Uterus (tissue), 4 donors: ENCODE results near the gene SP110. TPM values are rescaled to one million over a fixed set of nuclear protein-coding genes. Genes with fewer than 3 reads are reported as not detected.
A peak's percentile ranks its signal among the peaks of the same experiment; 100 is the strongest.

Experiments used
- DNase-seq, 2 donors: peaks; one replicate each; pipeline ENCODE4 v3.0.0-alpha.2; 2019 to 2020
- H3K27ac ChIP-seq, 2 donors: fragments of 200-600 bp; sonication (generic); 1 replicate in 1 of 2; 2 replicates in 1 of 2; pipeline ENCODE4 v1.5.1; 2016 to 2018
- H3K27me3 ChIP-seq, 2 donors: fragments of 200-600 bp; sonication (generic); one replicate each; pipeline ENCODE4 v1.5.1; 2018 to 2019; ENCODE audit warnings: control low read depth in 1 of 2
- H3K36me3 ChIP-seq, 2 donors: fragments of 200-600 bp; sonication (generic); one replicate each; pipeline ENCODE4 v1.5.1; 2019; ENCODE audit warnings: control low read depth in 1 of 2
- H3K4me1 ChIP-seq, 2 donors: fragments of 200-600 bp; sonication (generic); one replicate each; pipeline ENCODE4 v1.5.1; 2018 to 2019; ENCODE audit warnings: control low read depth in 1 of 2
- H3K4me3 ChIP-seq, 2 donors: fragments of 200-600 bp; sonication (generic); 1 replicate in 1 of 2; 2 replicates in 1 of 2; pipeline ENCODE4 v1.5.1; 2018 to 2019; ENCODE audit warnings: mild to moderate bottlenecking in 1 of 2
- H3K9me3 ChIP-seq, 2 donors: fragments of 200-600 bp; sonication (generic); one replicate each; pipeline ENCODE4 v1.5.1; 2019; ENCODE audit warnings: control low read depth in 1 of 2
- POLR2A ChIP-seq, 2 donors: fragments of 450-650 bp; IDR thresholded peaks; one replicate each; pipeline ENCODE4 v1.6.1; 2016; ENCODE audit warnings: antibody characterized with exemption in 2 of 2, mild to moderate bottlenecking in 1 of 2, moderate library complexity in 1 of 2
- intact Hi-C: fragments of 100-400 bp; cut with DNase I; formaldehyde crosslinking; loops from one replicate; pipeline ENCODE4 v1.15.1; 2023; ENCODE audit warnings: low total_unique reads
- total RNA-seq, 4 donors: library from RNA; depleted of rRNA in 3 of 4; stranded (reverse); fragments of >200 nt in 3 of 4; gene quantifications; one replicate each; pipeline versions ENCODE4 v1.1.0 to v1.2.4, GENCODE V29; 2014 to 2023
- TF ChIP-seq, protein P1 (sequence below), 4 experiments: fragments of 200-600 bp in 2 of 4; fragments of 450-650 bp in 2 of 4; sonication (generic) in 2 of 4; IDR thresholded peaks; one replicate each; pipeline ENCODE4 v1.5.1; 2016 to 2019; ENCODE audit warnings: antibody characterized with exemption in 4 of 4, mild to moderate bottlenecking in 2 of 4, moderate library complexity in 1 of 4
- donor health status: DM: yes; HTN: yes; CAD: no.

Gene SP110
- total RNA-seq, 4 donors from 2014 or later = 10.5 to 77.9 (median 23.8) TPM

- TF ChIP-seq, protein P1, sequence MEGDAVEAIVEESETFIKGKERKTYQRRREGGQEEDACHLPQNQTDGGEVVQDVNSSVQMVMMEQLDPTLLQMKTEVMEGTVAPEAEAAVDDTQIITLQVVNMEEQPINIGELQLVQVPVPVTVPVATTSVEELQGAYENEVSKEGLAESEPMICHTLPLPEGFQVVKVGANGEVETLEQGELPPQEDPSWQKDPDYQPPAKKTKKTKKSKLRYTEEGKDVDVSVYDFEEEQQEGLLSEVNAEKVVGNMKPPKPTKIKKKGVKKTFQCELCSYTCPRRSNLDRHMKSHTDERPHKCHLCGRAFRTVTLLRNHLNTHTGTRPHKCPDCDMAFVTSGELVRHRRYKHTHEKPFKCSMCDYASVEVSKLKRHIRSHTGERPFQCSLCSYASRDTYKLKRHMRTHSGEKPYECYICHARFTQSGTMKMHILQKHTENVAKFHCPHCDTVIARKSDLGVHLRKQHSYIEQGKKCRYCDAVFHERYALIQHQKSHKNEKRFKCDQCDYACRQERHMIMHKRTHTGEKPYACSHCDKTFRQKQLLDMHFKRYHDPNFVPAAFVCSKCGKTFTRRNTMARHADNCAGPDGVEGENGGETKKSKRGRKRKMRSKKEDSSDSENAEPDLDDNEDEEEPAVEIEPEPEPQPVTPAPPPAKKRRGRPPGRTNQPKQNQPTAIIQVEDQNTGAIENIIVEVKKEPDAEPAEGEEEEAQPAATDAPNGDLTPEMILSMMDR (IDR thresholded peaks at IDR 0.05) = no peak
- TF ChIP-seq POLR2A (IDR thresholded peaks at IDR 0.05) = no peak
- Histone ChIP-seq H3K27me3 (no peaks in the 10 kb centered on the region), H3K36me3 (no peaks in the 10 kb centered on the region), H3K4me3 (no peak overlapping the region), H3K27ac (peak overlapping the region in 1 of 2 donors; percentile 11), H3K4me1 (no peaks in the 10 kb centered on the region), H3K9me3 (no peaks in the 10 kb centered on the region)
- DNase-seq = no peak
- intact Hi-C loops = no loop called here
Measured at GRCh38 chr2:230135130-230135525, 84.7 kb downstream of the SP110 start.

DNA sequence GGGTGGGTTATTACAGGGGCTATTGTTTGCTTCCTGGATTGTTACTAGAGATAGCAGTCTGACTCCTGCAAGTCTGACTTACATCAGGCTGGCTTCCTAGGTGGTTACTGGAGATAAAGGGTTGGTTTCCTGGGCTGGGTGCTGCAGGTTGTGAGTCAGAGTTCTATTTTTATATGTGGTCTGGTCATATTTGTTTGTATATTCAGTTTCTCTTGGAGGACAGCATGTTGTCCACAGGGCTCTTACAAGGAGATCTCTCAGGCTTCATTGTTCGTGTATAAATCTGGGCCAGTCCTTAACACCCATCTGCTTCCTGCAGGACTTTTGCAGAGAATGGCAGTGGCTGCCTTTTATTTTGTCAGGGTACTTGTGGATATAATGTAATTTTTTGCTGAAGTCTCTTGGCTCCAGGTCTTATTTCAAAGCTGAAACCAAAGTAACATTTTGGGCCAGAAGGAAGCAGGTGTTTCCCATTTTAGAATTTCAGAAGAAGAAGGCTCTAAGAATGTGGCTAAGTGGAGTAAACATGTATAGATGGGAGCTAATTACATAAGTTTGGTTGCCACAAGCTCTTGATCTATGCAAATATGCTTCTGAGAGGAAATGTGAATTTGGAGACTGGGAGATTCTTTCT is 85.2 kb downstream of the SP110 start:
- H3K27ac ChIP-seq = no peak overlapping the region
- no peaks in the 10 kb centered on the region for H3K36me3 ChIP-seq
- TF ChIP-seq, protein P1 (IDR thresholded peaks at IDR 0.05) = no peak
- no peaks in the 10 kb centered on the region for H3K4me1 ChIP-seq
- no peak overlapping the region for H3K4me3 ChIP-seq
- H3K27me3 ChIP-seq = no peaks in the 10 kb centered on the region
- no peaks in the 10 kb centered on the region for H3K9me3 ChIP-seq
- DNase-seq = no peak
- intact Hi-C loops = no loop called here

DNA sequence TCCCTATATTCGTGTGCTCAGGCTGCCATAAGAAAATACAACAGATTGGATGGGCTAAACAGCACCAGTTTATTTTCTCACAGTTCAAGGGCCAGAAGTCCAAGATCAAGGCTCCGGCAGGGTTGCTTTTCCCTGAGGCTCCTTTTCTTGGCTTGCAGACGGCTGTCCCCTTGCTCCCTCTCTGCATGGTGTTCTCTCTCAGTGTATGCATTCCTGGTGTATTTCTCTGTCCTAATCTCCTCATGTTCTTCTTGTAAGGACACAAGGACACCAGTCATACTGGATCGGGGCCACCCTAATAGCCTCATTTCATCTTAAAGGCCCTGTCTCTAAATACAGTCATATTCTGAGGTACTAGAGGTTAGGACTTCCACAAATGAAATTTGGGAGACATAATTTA is 88.4 kb downstream of the SP110 start:
- Histone ChIP-seq H3K27ac (peak overlapping the region; percentile 65 to 84), H3K36me3 (no peaks in the 10 kb centered on the region), H3K27me3 (no peaks in the 10 kb centered on the region), H3K4me3 (no peak overlapping the region), H3K4me1 (peaks cover 0 to 9% of the 10 kb centered on the region in 2 donors), H3K9me3 (no peaks in the 10 kb centered on the region)
- no peak for DNase-seq
- intact Hi-C loops = no loop called here
- TF ChIP-seq, protein P1 (IDR thresholded peaks at IDR 0.05) = no peak
- TF ChIP-seq POLR2A (IDR thresholded peaks at IDR 0.05) = no peak

DNA sequence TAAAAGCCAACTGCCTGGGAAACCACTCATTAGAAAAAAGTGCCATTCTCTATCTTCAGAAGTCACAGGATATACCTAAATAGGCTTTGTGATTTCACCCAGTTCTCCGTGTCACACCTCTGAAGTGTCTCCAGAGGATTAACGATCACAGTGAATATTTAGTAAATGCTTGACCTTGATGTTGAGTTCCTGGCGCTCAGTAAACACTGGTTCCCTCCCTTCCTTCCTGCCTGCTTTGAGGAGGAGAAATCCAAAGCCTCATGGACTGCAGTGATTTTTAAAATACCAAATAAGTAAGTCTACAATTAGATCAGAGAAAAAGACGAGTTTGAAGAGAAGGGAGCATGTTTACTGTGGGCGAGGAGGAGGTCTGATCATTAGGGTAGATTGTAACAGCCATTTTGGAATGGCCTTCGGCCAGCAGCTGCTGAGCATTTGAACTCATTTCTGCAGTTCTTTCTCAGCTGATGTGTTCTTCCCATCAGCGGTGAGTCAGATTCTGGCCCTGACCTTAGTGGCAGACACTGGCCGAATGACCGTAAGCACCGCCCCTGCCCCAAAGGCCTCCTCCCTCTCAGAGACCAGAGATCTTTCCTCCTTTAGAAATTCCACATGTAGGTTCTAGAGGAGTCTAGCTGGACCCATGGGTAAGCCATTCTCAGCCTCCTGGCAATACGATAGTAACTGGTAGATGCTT is 89.0 kb downstream of the SP110 start:
- no peaks in the 10 kb centered on the region for H3K36me3 ChIP-seq
- H3K27me3 ChIP-seq = no peaks in the 10 kb centered on the region
- intact Hi-C loops = no loop called here
- DNase-seq = peak; percentile 79 to 88
- H3K9me3 ChIP-seq = no peaks in the 10 kb centered on the region
- peak overlapping the region; percentile 65 to 84 for H3K27ac ChIP-seq
- peak in 1 of 2 donors; percentile 13 for TF ChIP-seq POLR2A (IDR thresholded peaks at IDR 0.05)
- TF ChIP-seq, protein P1 (IDR thresholded peaks at IDR 0.05) = no peak
- no peak overlapping the region for H3K4me3 ChIP-seq
- peaks cover 0 to 9% of the 10 kb centered on the region in 2 donors for H3K4me1 ChIP-seq

- no peak for DNase-seq
- Histone ChIP-seq H3K4me3 (peak overlapping the region in 1 of 2 donors; percentile 2), H3K9me3 (no peaks in the 10 kb centered on the region), H3K27me3 (no peaks in the 10 kb centered on the region), H3K4me1 (peaks cover 0 to 9% of the 10 kb centered on the region in 2 donors), H3K27ac (peak overlapping the region; percentile 67 to 84), H3K36me3 (no peaks in the 10 kb centered on the region)
- TF ChIP-seq, protein P1 (IDR thresholded peaks at IDR 0.05) = no peak
- no peak for TF ChIP-seq POLR2A (IDR thresholded peaks at IDR 0.05)
- intact Hi-C loops = no loop called here
Measured at GRCh38 chr2:230129343-230129742, 90.4 kb downstream of the SP110 start.
